Measurements from ENCODE around the gene CCDC15. TPM values are rescaled to one million over a fixed set of nuclear protein-coding genes. Genes with fewer than 3 reads are reported as not detected.

Gene CCDC15
- total and polyA plus RNA-seq, 2 of the 4 experiments (the other 2 are of a cell fraction): 1.1 to 2.0 TPM

GRCh38 chr11:125080531-125080911 lies 126.5 kb downstream of the CCDC15 start:
- Histone ChIP-seq H3K27me3 (ENCODE audit: control insufficient read depth, insufficient read depth, low read length) (no peaks in the 10 kb centered on the region), H2BK20ac (ENCODE audit: low read depth, low read length) (no peak overlapping the region), H4K20me1 (ENCODE audit: insufficient read depth, low read length) (no peaks in the 10 kb centered on the region), H2BK120ac (ENCODE audit: low read depth, low read length) (no peak overlapping the region), H2BK5ac (ENCODE audit: low read depth, low read length, poor library complexity, severe bottlenecking) (no peak overlapping the region), H2BK15ac (ENCODE audit: low read depth, low read length) (no peak overlapping the region), H3K9me3 (ENCODE audit: control insufficient read depth, insufficient read depth, low read length) (no peaks in the 10 kb centered on the region), H4K5ac (ENCODE audit: low read depth, low read length) (no peak overlapping the region), H3K36me3 (ENCODE audit: control insufficient read depth, insufficient read depth, low read length) (no peaks in the 10 kb centered on the region), H3K23ac (ENCODE audit: low read depth, low read length) (no peak overlapping the region), H2AK5ac (ENCODE audit: low read depth, low read length) (no peak overlapping the region), H3K4me3 (ENCODE audit: insufficient read depth, low read depth, low read length) (no peak overlapping the region), H3K4me1 (ENCODE audit: control insufficient read depth, insufficient read depth, low read length) (peaks cover 11% of the 10 kb centered on the region), H3K18ac (ENCODE audit: low read depth, low read length) (no peak overlapping the region), H3K14ac (replicated peaks; ENCODE audit: low read depth, low read length) (no peak overlapping the region), H2AFZ (replicated peaks; ENCODE audit: low read length, poor library complexity) (no peak overlapping the region), H3K4me2 (ENCODE audit: low read depth, low read length) (no peak overlapping the region), H4K8ac (ENCODE audit: low read depth in 2 of 2, low read length in 2 of 2) (no peak overlapping the region), H2AK9ac (replicated peaks; ENCODE audit: low read depth, low read length, poor library complexity) (no peak overlapping the region), H3K79me1 (ENCODE audit: low read depth in 1 of 2, low read length in 2 of 2) (no peaks in the 10 kb centered on the region), H3K56ac (ENCODE audit: extremely low read depth, insufficient read depth, low read length) (no peak overlapping the region), H3K4ac (ENCODE audit: low read depth, low read length) (no peak overlapping the region), H3K9me1 (ENCODE audit: insufficient read depth, low read length) (peaks cover 19% of the 10 kb centered on the region), H3K9ac (ENCODE audit: low read depth, low read length) (no peak overlapping the region), H3K27ac (ENCODE audit: insufficient read depth, low read length) (no peak overlapping the region), H4K91ac (ENCODE audit: insufficient read depth, low read depth, low read length) (no peak overlapping the region)
- dilution Hi-C loops (cut with HindIII; ENCODE audit: low sequenced_read_pairs, unreplicated experiment): no loop called here
- CTCF ChIA-PET: no interaction called here
- WGBS, 2 experiments (ENCODE audit: extremely low coverage in 2 of 2, insufficient read length in 1 of 2): 98% methylated on average over 8 of the region's 12 CpGs; no CpG with 5 or more reads in 1 of the 2 experiments
- TF ChIP-seq CEBPB (IDR thresholded peaks at IDR 0.05; ENCODE audit: low read depth, low read length): no peak
- intact Hi-C loops (cut with micrococcal nuclease): no loop called here
- DNase-seq: no peak
- POLR2A ChIA-PET (ENCODE audit: unreplicated experiment): no interaction called here
- BruUV-seq (replicated peaks): no TSS peak
- in situ Hi-C loops (cut with MboI; ENCODE audit: low sequenced_read_pairs): no loop called here
- ATAC-seq (ENCODE audit: low read depth): no peak

All from IMR-90 (cell line).